ENCODE measurements around the gene CLDN24. TPM values are rescaled to one million over a fixed set of nuclear protein-coding genes. Genes with fewer than 3 reads are reported as not detected.

Gene CLDN24
- total RNA-seq, 4 donors from 2014 or later: not detected

DNA sequence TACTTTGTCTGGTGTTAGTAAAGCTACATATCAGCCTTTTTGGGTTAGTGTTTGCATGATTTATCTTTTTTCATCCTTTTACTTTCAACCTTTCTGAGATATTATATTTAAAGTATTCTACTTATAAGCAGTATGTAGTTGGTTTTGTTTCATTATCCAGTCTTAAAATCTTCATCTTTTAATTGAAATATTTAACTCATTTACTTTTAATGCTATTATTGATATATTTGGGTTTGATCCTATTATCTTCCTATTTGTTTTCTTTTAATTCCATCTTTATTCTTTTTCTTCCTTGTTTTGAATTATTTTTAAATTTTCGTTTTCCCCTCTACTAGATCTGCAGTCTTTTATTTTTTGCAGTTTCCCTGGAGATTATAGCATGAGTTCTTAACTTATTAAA lies 46.1 kb downstream of the CLDN24 start:
- DNase-seq (no peak), ATAC-seq (no peak)
- TF ChIP-seq POLR2A (IDR thresholded peaks at IDR 0.05): no peak
- TF ChIP-seq, protein P1, sequence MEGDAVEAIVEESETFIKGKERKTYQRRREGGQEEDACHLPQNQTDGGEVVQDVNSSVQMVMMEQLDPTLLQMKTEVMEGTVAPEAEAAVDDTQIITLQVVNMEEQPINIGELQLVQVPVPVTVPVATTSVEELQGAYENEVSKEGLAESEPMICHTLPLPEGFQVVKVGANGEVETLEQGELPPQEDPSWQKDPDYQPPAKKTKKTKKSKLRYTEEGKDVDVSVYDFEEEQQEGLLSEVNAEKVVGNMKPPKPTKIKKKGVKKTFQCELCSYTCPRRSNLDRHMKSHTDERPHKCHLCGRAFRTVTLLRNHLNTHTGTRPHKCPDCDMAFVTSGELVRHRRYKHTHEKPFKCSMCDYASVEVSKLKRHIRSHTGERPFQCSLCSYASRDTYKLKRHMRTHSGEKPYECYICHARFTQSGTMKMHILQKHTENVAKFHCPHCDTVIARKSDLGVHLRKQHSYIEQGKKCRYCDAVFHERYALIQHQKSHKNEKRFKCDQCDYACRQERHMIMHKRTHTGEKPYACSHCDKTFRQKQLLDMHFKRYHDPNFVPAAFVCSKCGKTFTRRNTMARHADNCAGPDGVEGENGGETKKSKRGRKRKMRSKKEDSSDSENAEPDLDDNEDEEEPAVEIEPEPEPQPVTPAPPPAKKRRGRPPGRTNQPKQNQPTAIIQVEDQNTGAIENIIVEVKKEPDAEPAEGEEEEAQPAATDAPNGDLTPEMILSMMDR (IDR thresholded peaks at IDR 0.05 in 4 of 5, conservative IDR thresholded peaks at IDR 0.05 in 1 of 5): no peak
- Histone ChIP-seq H3K27ac (no peak overlapping the region), H3K4me3 (no peak overlapping the region), H3K36me3 (peaks cover 0 to 20% of the 10 kb centered on the region in 2 donors), H3K27me3 (no peaks in the 10 kb centered on the region), H3K4me1 (no peaks in the 10 kb centered on the region), H3K9me3 (peaks cover 0 to 22% (median 0%) of the 10 kb centered on the region in 3 donors)
- intact Hi-C loops (cut with DNase I; ENCODE audit: low total_unique reads): no loop called here
- in situ Hi-C loops (cut with MboI; ENCODE audit: low sequenced_read_pairs in 4 of 4): no loop called here

DNA sequence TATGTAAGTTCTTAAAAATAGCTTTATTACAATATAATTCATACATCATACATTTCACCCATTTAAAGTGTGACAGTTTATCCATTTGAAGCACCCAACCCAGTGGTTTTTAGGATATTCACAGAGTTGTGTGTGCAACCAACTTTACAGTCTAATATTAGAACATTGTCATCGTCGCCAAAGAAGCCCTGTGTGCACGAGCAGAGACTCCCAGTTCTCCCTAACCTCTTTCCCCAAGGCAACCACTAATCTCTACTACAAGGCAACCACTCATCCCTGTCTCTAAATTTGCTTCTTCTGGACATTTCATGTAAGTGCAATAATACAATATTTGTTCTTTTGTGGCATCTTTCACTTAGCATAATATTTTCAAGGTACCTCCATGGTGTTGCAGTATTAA lies 49.8 kb downstream of the CLDN24 start:
- TF ChIP-seq, protein P1 (IDR thresholded peaks at IDR 0.05 in 4 of 5, conservative IDR thresholded peaks at IDR 0.05 in 1 of 5): no peak
- TF ChIP-seq POLR2A (IDR thresholded peaks at IDR 0.05): no peak
- Histone ChIP-seq H3K27ac (no peak overlapping the region), H3K27me3 (no peaks in the 10 kb centered on the region), H3K9me3 (peaks cover 0 to 22% (median 0%) of the 10 kb centered on the region in 3 donors), H3K4me1 (no peaks in the 10 kb centered on the region), H3K4me3 (no peak overlapping the region), H3K36me3 (peaks cover 4 to 22% of the 10 kb centered on the region in 2 donors)
- no peak for DNase-seq
- no peak for ATAC-seq
- in situ Hi-C loops (cut with MboI; ENCODE audit: low sequenced_read_pairs in 4 of 4) (loop anchor here in 1 of 4 donors (25.0 kb wide), 1 partner anchor 335 kb away; no protein-coding TSS in a partner anchor), intact Hi-C loops (cut with DNase I; ENCODE audit: low total_unique reads) (no loop called here)

Other genes with a start within 250 kb of the CLDN24 start
- 10 to 100 TPM in 1 of 4 donors, 1 to 10 TPM in 3; 4.5 to 10.7 (median 8.6) TPM for gene WWC2, start 223.2 kb downstream of the CLDN24 start, total RNA-seq
- not detected for gene CLDN22, start 2.1 kb downstream of the CLDN24 start, total RNA-seq
- gene CDKN2AIP, start 122.2 kb upstream of the CLDN24 start, total RNA-seq: 10 to 100 TPM in 3 of 4 donors, 1 to 10 TPM in 1; 9.2 to 17.3 (median 12.2) TPM
- gene ING2, start 182.6 kb upstream of the CLDN24 start, total RNA-seq: 10 to 100 TPM; 18.9 to 46.2 (median 24.0) TPM

Measured in gastrocnemius medialis (tissue), 4 donors.